Myocyte (in vitro differentiated cells): Measurements from ENCODE around the gene PDIA5. TPM values are rescaled to one million over a fixed set of nuclear protein-coding genes. Genes with fewer than 3 reads are reported as not detected.
"Not testable (repeated sequence)": the region's sequence is repeated elsewhere in the genome, so short reads cannot be mapped to it uniquely, and the experiment has no call there.

Experiments
- DNase-seq: peaks from one replicate; pipeline ENCODE4 v3.0.0-alpha.2; 2012; ENCODE audit warnings: low read depth
- total RNA-seq: library from RNA; depleted of rRNA; stranded (reverse); fragments of >200 nt; gene quantifications from 2 replicates; pipeline ENCODE4 v1.2.3, GENCODE V29; 2014

Gene PDIA5
- total RNA-seq, 1 donor from 2014 or later = 11.8 TPM

DNA sequence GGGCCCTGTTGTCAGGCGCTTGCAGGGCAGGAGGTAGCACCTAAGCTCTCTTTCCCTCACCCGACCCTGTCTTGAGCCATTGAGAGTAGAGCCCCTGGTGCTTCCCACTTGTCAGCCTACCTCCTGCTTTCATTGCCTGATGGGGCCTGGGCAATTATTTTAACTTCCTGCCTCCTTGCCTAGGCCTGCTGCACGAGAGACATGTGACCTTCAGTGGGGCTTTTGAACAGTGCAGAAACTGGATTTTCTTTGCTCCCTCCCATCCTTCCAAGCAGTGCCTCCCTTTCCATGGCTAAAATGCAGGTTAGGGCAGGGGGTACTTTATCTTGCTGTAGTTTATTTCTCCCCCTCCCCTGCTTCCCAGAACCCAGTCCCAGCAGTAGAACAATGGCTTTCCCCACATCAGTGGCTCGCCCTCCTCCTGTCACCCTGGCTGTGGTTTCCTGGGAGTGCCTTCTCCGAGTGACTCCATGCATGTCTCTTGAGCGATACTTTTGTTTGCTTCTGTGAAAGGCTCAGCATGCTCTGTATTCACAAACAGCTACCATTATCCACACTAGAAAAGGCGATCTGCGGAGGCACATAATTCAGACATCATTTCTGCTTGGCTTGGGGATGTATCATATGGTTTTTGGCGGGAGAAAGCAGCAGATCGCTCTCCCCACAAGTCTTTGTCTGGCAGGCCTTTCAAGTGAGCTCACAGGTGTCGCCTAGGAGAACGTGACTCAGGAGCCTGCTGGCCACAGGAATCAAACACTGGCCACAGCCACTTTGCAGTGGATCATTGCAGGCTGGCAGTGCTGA, 24.1 kb downstream of the PDIA5 start:
- peak; percentile 88 for DNase-seq

DNA sequence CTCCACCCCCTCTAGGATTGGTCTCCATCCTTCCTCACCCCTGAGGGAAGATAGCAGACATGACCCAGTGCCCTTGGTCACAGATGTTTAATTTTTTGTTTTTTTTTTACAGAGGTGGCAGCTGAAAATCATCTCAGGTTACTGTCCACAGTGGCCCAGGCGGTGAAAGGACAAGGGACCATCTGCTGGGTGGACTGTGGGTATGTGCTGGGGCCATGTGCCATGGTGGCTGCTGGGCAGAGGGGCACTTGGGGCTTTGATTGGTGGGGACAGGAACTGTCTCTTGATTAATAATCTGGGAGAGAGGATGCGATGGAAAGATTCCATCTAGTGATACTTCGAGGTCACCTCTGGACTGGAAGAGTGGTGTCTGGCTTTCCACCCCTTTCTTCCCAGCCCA, 25.4 kb downstream of the PDIA5 start:
- DNase-seq = peak; percentile 56

DNA sequence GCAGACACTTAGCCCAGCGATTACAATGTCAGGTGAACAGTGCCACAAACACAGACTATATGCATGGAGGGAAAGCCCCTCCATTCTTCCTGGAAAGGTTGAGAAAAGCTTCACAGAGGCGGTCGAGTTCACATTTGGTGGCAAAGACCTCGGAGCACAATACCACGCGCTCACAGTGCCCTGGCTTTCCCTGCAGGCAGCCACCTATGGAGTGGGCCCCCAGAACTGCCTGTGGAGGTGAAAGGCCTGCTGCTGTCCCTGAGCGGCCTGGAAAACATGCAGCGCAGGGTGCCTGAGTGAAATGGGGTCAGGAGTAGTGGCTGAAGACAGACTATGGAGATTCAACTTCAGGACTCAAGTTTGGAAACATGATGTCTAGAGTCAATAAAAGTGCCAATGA, 26.9 kb downstream of the PDIA5 start:
- no peak for DNase-seq

DNA sequence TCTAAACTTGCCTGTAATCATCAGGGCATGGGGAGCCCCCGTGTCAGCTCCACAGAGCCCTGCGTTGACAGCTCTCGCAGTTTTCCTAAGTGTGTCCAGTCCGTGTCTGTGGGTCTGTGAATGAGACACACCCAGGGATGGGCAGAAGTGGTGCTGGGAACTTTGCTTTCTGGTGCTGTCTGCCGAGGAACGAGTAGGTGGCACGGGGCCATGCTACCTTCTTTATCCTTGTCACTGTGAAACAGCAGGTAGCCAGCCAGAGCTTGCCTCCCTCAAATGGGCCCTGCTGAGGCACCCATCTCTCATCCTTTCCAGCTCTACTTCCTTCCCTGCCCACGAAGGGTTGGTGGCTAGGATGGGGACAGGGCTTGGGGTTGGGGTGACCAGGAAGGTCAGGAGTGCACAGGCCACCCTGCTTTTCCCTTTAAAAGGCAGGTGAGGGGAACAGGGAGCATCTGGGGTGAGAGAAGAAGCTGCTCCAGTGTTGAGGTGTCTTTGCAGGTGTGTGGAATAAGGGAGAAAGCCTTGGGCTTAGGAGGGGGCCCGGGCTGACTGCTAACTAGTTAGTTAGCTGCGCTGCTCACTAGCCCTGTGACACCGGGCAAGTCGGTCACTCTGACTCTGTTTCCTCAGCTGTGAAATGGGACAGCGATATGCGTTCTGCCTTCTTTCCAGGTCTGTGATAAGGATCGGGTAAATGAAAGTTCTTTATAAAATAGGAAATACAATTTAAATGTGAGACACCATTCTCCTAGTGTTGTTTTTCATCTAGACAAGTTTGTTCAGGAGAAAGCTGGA, 27.9 kb downstream of the PDIA5 start:
- no peak for DNase-seq

DNA sequence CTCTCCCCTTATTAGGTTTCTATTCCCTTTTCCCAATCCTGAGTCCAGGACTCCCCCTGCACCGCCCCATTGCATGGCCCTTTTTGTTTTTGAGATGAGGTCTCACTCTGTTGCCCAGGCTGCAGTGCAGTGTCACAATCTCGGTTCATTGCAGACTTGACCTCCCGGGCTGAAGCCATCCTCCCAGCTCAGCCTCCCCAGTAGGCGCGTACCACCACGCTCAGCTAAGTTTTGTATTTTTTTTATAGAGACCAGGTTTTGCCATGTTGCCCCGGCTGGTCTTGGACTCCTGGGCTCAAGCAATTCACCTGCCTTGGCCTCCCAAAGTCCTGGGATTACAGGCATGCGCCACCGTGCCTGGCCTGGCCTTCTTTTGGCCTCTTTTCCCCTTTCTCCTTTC, 29.3 kb downstream of the PDIA5 start:
- no peak for DNase-seq

DNA sequence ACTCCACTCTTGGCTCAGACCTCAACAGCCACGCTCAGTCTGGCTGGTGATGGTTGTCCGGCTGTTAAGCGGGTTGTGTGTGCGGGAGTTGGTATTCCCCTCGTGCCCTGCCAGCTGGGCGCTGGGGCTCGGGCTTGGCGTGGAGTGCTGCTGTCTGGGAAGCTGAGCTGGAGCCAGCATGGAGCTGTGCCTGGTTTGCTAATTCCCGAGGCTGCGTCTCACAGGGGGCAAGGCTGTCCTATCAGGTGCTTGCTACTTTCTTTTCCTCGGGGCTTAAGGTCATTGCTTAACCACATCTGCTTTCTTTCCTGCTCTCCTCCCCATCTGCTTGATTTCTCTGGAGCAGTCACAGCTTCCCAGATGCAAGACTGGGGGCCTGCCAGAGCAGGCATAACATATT, 29.9 kb downstream of the PDIA5 start:
- no peak for DNase-seq

DNA sequence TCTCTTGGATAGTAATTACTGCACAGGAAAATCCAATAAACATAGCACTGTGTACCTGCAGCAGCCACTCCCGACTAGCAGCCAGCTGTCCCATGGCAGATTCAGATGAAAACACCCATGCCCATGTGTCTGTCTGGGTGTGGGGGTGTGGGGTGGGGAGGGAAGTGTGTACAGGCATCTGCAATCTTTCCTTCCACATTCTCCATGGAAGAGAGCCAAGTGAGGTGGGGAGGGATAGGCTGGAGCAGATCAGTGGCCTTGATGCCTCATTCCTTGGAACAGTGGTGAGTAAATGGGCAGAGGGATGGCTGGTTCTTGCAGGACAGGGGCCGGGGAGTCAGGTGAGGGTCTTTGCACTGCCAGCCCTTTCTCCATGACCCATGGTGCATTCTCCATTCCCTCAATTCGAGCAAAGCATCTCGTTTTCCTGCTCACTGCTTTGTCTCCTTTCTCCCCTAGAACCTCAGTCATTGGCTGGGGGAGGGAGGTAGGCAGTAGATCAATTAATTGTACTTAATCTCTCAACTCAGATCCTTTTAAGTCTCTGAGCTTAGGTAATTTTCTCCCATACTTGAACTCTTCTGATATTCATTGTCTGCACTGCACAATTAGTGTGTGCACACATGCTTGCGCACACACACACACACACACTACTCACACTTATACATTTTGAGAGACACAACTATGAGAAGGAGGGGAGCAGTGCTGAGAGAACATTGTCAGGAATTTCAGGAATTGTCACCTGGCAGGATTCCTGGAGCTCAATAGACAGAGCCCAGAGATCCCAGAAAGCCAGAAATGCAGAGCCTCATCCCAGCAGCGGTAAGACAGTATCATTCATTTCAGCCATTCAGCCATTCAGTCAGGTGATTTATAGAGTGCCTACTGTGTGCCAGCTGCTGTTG, 31.9 kb downstream of the PDIA5 start:
- DNase-seq = no peak

DNA sequence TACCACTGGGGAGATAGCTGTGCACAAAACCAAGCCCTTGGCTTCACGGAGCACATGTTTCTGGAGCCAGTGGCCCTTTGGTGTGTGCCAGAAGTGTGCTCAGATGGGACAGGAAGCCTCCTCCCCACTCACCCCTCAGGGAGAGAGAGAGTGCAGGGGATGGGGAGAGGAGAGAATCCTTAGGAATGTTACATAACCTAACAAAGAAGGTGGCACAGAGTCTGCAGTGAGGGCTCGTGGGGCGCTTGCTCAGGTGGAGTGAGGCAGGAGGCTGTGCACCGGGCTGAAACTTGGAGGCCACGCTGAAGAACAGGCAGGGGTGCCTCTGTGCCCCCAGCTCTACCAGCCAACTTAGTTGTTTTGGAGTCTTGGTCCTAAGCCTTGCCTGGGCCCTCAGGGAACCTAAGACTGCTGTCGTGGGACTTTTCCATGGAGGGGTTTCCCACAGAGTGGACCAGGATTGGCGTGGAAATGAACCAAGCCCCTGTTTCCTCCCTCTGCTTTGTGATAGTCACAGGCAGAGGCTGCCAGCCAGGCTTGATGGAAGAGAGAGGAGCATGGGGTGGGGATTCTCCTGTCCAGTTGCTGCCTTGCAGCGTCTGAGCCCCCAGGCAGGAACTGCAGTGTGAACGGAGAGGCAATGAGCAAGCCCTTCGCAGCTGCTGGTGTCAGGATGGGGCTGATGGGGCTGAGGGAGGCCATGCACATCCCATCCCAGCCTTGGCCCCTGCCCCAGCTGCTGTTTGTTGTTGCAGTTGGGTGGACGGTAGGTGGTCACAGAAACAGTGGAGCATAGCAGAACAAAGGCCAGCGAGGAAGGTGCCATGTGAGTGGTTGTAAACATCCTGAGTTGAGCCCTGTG, 32.7 kb downstream of the PDIA5 start:
- DNase-seq = no peak

DNA sequence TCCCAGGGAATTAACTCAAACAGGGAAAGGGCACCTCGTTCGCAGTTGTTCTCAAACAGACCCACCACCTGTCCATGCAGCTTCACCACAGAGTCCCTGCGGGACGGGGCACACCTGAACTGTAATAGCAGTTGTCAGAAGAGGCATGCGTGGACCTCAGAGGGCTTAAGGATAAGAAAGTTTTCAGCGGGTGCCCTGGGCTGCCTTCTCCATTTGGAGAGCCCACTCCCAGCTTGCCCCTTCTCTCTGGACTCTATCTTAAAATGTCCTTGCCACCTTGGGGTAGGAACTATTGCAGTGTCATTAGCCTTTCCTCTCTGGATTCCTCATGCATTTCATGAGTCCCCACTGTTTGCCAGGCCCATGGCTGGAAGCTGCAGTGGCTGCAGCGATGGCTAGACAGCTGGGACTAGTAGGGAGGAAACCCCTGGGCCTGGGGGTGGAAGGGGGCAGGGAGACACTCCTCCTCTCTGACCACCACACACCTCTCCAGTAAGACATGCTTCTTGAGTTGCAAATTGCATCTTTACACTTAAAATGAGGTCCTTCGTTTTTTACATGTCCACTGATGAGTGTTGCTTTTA, 33.5 kb downstream of the PDIA5 start:
- no peak for DNase-seq

DNA sequence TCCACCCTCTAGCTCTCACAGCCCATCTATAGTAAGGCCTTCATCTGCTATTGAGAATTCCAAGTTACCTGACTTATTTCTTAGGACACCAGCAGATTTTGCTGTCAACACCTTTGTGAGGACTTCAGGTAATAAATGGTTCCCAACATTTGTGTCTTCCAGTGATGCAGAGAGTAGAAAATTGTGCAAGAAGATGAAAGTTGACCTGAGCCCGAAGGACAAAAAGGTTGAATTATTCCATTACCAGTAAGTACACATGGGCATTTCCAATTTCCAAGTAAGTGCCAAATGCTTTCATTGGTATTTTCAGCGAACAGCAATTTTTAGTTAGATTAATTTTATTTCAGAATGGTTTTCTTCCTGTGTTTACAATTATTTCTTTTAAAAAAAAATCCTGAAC, 35.4 kb downstream of the PDIA5 start:
- DNase-seq = no peak

DNA sequence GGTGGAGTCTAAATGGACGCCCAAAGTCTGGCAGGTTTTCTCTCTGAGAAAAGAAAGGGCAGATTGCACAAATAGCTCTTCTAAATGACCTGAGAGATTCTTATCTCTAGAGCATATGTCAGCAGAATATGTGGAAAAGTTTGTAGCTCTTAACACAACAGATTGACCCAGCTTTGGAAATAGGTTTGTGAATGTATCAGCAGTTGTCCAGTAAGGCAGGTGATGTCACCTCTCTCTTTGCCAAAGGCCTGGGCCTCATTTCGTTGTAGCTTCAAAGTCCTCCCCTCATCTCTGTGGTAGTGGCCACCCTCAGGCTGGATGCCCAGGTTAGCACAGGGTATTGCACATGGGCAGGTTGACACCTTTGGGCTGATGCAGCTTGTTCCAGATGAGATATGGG, 36.0 kb downstream of the PDIA5 start:
- no peak for DNase-seq

DNA sequence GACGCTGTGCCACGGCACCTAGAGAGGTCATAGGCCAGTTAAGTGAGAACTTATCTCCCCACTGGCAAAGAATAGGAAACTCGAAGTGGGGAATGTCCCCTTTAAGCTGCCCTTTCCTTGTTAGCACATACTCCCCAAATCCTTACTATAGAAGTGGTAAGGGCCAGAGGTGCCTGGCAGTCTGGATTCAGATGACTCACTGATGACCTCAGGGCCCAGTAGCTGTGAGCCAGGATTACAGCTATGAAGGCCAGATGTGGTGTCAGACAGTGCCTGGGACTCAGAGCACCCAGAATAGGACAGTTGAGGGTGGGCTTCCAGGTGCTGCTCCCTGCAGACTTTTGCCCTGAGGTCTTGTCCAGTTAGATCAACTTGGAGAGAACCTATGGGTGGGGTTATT, 37.7 kb downstream of the PDIA5 start:
- DNase-seq = no peak

DNA sequence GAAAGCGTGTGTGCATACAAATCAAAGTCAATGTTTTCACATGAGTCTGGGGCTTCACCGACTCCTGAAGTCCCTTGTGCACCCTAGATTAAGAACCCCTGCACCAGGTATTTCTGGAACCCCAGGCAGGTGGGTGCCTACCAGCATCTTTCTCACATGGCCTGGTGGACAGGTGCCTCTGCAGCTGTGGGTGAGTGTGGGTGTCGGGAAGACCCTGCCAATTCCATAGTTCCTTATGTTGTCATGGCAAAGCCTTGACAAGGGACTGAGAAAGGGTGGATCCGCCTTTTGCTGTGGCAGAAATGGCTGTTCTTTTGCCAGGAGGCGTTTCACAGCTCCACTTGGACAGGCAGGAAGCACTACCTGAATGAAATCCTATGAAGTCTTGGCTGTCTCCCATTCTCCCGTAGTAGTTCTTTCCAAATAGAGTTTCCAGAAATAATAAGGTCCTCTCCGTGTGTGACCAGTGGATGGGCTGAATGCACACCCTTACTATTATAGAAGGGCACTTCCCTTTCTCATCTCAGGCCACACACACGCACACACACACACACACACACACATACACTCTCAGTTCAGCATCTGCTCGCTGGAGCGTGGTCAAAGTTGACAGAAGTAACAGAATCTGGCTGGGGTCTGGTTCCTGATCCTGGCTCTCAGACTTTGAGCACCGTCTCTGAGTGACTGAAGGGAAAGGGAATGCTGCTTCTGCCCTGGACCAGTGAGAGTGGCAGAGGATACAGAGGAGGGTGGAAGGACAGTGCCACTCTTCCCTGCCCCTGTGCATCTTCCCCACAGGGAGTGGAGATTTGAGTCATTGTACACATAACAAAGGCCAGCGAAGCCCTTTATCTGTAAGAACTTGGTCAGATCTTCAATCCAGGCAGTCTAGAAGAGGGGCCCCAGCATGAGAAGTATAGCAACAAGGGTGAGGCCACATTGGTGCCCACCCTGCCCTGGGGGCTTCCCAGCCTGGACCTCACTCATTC, 38.7 kb downstream of the PDIA5 start:
- no peak for DNase-seq

DNA sequence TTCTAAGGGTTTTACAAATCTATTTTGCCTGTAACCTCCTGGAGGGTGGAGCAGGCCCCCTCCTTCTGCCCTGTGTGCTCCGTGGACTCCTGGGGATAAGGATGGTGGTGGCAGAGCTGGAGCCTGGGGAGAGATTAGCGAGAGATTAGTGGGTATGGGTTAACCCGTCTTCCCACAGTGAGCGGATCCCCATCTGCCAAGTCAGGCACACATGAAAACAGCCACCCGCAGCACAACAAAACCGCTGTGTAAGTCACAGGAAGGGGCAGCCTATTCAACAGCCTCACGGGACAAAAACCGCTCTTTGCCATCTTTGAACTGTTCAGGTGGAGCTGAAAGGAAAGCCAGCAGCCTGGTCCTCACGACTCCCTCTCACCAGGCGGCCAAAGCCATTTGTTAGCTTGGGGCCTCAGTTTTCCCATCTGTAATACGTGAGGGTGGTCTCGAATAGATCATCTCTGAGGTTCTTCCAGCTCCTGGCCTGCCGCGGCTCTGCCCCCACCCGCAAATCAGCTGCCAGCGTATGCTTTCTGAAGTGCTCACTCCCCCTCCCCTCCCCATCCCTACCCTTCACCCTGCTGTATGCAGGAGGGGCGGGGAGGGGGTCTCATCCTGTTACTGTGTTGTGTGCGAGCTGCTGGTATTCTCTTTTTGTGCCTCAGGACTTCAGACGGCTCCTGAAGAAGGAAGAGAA, 43.6 kb downstream of the PDIA5 start:
- no peak for DNase-seq

DNA sequence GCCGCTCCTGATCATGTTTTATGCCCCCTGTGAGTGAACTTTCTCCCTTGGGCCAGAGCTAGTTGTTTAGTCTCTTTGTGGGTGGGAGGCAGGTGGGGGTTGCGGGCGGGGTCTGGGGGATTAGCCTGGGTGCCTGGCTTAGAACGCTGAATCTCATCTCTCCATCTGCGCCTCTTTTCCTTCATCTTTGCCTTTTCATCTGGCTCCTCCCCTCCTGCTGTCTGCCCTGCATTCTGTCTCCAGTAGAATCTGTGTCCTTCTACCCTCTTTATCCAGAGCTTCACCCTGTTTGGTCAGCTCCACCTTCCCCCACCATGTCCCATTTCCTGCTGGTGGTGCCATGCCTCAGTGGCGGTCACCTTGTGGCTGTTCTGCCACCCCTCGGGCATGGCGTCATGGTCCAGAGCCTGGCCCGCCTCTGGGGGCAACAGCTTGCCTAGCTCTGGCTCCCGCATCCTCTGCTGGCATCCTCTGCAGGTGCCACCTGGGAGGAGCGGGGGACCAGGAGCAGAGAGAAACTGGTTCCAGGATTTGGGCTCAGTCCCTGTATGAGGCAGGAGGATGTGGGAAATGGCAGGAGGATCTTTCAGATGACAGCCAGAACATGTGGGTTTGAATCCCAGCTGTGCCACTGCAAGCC, 44.3 kb downstream of the PDIA5 start:
- DNase-seq = no peak

DNA sequence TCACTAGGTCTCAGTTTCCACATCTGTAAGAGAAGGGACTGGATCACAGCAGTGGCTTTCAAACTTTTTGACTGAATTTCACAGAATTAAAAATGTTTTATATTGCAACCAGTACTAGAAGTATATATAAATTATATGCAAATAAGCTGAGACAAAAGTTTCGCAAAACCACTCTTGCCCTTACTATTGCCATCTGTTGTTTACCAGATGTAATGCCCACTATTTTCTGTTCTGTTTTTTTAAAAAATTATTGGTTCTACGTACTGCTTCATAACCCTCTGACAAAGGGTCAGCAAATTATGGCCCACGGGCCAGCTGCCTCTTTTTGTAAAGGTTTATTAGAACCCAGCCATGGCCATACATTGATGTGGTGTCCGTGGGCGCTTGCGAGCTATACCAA, 44.8 kb downstream of the PDIA5 start:
- DNase-seq = no peak

DNA sequence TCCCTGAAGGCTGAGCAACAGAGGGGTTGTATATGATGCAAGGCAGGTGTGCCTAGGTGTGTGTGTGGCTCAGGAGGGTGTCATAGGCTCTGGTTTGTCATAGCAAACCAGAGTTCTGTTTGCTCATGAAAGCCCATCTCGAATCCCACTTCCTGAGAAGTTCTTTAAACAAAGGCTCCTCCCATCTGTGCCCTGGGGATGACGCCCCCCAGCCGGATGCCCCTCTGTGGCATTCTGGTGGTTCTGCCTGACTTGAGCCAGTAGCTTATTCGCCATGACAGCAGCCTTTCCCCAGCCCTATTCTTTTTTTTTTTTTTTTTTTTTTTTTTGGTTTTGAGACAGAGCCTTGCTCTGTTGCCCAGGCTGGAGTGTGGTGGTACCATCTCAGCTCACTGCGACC, 45.4 kb downstream of the PDIA5 start:
- DNase-seq = no peak

DNA sequence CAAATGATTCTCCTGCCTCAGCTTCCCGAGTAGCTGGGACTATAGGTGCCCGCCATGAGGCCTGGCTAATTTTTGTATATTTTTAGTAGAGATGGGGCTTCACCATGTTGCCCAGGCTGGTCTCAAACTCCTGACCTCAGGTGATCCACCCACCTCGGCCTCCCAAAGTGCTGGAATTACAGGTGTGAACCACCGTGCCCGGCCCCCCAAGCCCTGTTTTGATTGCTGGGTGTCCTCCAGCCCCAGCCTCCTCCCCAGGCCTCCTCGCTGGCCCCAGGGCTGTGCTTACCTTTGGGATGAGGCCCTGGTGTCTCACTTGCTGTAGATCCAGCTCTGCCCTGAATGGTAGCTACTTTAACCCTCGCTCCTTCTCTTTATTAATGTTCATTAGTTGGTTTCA, 45.8 kb downstream of the PDIA5 start:
- DNase-seq = not testable (repeated sequence)
